GM12865 (cell line): ENCODE data around the gene SIRPG.

Experiments
- DNase-seq: peaks from one replicate; pipeline ENCODE4 v3.0.0; 2010; ENCODE audit warnings: low read depth
- H3K4me3 ChIP-seq: 2 replicates; pipeline ENCODE4 v1.5.1; 2011; ENCODE audit warnings: mild to moderate bottlenecking, low read depth, low read length, control low read depth
- CTCF ChIP-seq: IDR thresholded peaks from 2 replicates; pipeline ENCODE4 v1.5.1; 2011; ENCODE audit warnings: low read length, control low read depth, low read depth, inconsistent platforms; ENCODE audit not compliant: insufficient read depth; ENCODE audit errors: missing control alignments

Gene SIRPG

GRCh38 chr20:1629321-1629720, 28.3 kb downstream of the SIRPG start:
- no peak for DNase-seq
- TF ChIP-seq CTCF: no peak

GRCh38 chr20:1628621-1629020, 29.0 kb downstream of the SIRPG start:
- no peak for TF ChIP-seq CTCF
- H3K4me3 ChIP-seq: no peak overlapping the region

More at GRCh38 chr20:1629321-1629720, 28.3 kb downstream of the SIRPG start:
- no peak overlapping the region for H3K4me3 ChIP-seq

GRCh38 chr20:1627200-1627550, 30.4 kb downstream of the SIRPG start:
- no peak for TF ChIP-seq CTCF
- H3K4me3 ChIP-seq: no peak overlapping the region
- DNase-seq: no peak

More at GRCh38 chr20:1628621-1629020, 29.0 kb downstream of the SIRPG start:
- DNase-seq: no peak

- peak; percentile 36 for DNase-seq
- no peak overlapping the region for H3K4me3 ChIP-seq
- TF ChIP-seq CTCF: no peak
Measured at GRCh38 chr20:1626528-1627199, 30.9 kb downstream of the SIRPG start.

GRCh38 chr20:1625083-1625690, 32.4 kb downstream of the SIRPG start:
- H3K4me3 ChIP-seq: no peak overlapping the region
- no peak for DNase-seq
- TF ChIP-seq CTCF: no peak

GRCh38 chr20:1623501-1624205, 33.9 kb downstream of the SIRPG start:
- no peak for TF ChIP-seq CTCF
- DNase-seq: no peak
- no peak overlapping the region for H3K4me3 ChIP-seq

GRCh38 chr20:1622450-1622849, 35.1 kb downstream of the SIRPG start:
- DNase-seq: peak; percentile 44
- no peak overlapping the region for H3K4me3 ChIP-seq
- no peak for TF ChIP-seq CTCF
